Lung microvascular endothelial cell (primary cell): Measurements from ENCODE around the gene PTPRO. TPM values are rescaled to one million over a fixed set of nuclear protein-coding genes. Genes with fewer than 3 reads are reported as not detected.
A peak's percentile ranks its signal among the peaks of the same experiment; 100 is the strongest.

ENCODE experiments used
- DNase-seq, 2 donors: peaks; one replicate each; pipeline versions ENCODE4 v3.0.0 to v3.0.0-alpha.2; 2010; ENCODE audit warnings: low read depth in 2 of 2
- total RNA-seq: library from RNA; depleted of rRNA; stranded (reverse); fragments of >200 nt; gene quantifications from 2 replicates; pipeline ENCODE4 v1.2.1, GENCODE V29; 2014

PTPRO gene
- total RNA-seq, result not detected in 2 replicates

GRCh38 chr12:15322164-15323061 is at the start of gene PTPRO:
Gene PTPRO (plus strand): TSS chr12:15322508.
- no peak for DNase-seq

- DNase-seq, result peak in 1 of 2 donors; percentile 21
These were observed 48.4 kb upstream of the PTPRO start for GRCh38 chr12:15273896-15274295.

GRCh38 chr12:15274561-15274967 is 47.7 kb upstream of the PTPRO start:
- peak in 1 of 2 donors; percentile 46 for DNase-seq

- peak; percentile 58 to 60 for DNase-seq
These were observed 46.1 kb upstream of the PTPRO start for GRCh38 chr12:15276088-15276698.

- DNase-seq, result peak; percentile 40 to 95
These were observed 43.3 kb upstream of the PTPRO start for GRCh38 chr12:15278816-15279658.

- no peak for DNase-seq
These were observed 41.4 kb upstream of the PTPRO start for GRCh38 chr12:15280930-15281329.

GRCh38 chr12:15289192-15289591 is 33.1 kb upstream of the PTPRO start:
- DNase-seq, result no peak

- no peak for DNase-seq
These were observed 28.6 kb upstream of the PTPRO start for GRCh38 chr12:15293731-15294130.

- DNase-seq, result no peak
These were observed 22.4 kb upstream of the PTPRO start for GRCh38 chr12:15299947-15300346.

- no peak for DNase-seq
These were observed 18.0 kb upstream of the PTPRO start for GRCh38 chr12:15304296-15304695.

GRCh38 chr12:15306605-15307004 is 15.7 kb upstream of the PTPRO start:
- DNase-seq, result no peak

- DNase-seq, result no peak
These were observed 15.2 kb upstream of the PTPRO start for GRCh38 chr12:15307079-15307478.

GRCh38 chr12:15318841-15319240 is 3.5 kb upstream of the PTPRO start:
- DNase-seq, result no peak

- DNase-seq, result no peak
These were observed 1.4 kb upstream of the PTPRO start for GRCh38 chr12:15320881-15321280.

- DNase-seq, result no peak
These were observed 1.2 kb downstream of the PTPRO start for GRCh38 chr12:15323480-15323879.

GRCh38 chr12:15329891-15330290 is 7.6 kb downstream of the PTPRO start:
- DNase-seq, result no peak

GRCh38 chr12:15334225-15334624 is 11.9 kb downstream of the PTPRO start:
- no peak for DNase-seq

- DNase-seq, result no peak
These were observed 13.7 kb downstream of the PTPRO start for GRCh38 chr12:15335959-15336358.

GRCh38 chr12:15336768-15337553 is 14.7 kb downstream of the PTPRO start:
- DNase-seq, result peak in 1 of 2 donors; percentile 84

- no peak for DNase-seq
These were observed 19.1 kb downstream of the PTPRO start for GRCh38 chr12:15341371-15341770.

- DNase-seq, result no peak
These were observed 22.3 kb downstream of the PTPRO start for GRCh38 chr12:15344561-15344960.
